Adipocyte (in vitro differentiated cells): ENCODE measurements around the gene DEDD.
A peak's percentile ranks its signal among the peaks of the same experiment; 100 is the strongest.

ENCODE experiments used
- DNase-seq: peaks from one replicate; pipeline ENCODE4 v3.0.0-alpha.2; 2015; ENCODE audit warnings: low read depth
- H3K27me3 ChIP-seq: replicated peaks from 2 replicates; pipeline ENCODE4 v1.7.0; 2013; ENCODE audit warnings: mild to moderate bottlenecking, low read length, moderate library complexity; ENCODE audit not compliant: control insufficient read depth, insufficient read depth
- H3K36me3 ChIP-seq: 2 replicates; pipeline ENCODE4 v1.7.0; 2013; ENCODE audit warnings: low read length, mild to moderate bottlenecking, moderate library complexity; ENCODE audit not compliant: control insufficient read depth, insufficient read depth, severe bottlenecking
- H3K4me1 ChIP-seq: 2 replicates; pipeline ENCODE4 v1.7.0; 2013; ENCODE audit warnings: mild to moderate bottlenecking, low read length, moderate library complexity; ENCODE audit not compliant: control insufficient read depth, insufficient read depth
- H3K4me3 ChIP-seq: 2 replicates; pipeline ENCODE4 v1.7.0; 2013; ENCODE audit warnings: mild to moderate bottlenecking, low read length, moderate library complexity
- H3K9ac ChIP-seq: 2 replicates; pipeline ENCODE4 v1.7.0; 2013; ENCODE audit warnings: mild to moderate bottlenecking, low read length, moderate library complexity
- H3K9me3 ChIP-seq: 2 replicates; pipeline ENCODE4 v1.7.0; 2013; ENCODE audit warnings: mild to moderate bottlenecking, low read length, moderate library complexity; ENCODE audit not compliant: control insufficient read depth

Gene DEDD

GRCh38 chr1:161140755-161141400 lies 8.4 kb upstream of the DEDD start:
- Histone ChIP-seq H3K4me3 (no peak overlapping the region), H3K4me1 (peaks cover 12% of the 10 kb centered on the region), H3K9ac (no peak overlapping the region), H3K36me3 (no peaks in the 10 kb centered on the region), H3K27me3 (no peaks in the 10 kb centered on the region), H3K9me3 (no peaks in the 10 kb centered on the region)
- no peak for DNase-seq

- H3K27me3 ChIP-seq: no peaks in the 10 kb centered on the region
- DNase-seq: peak; percentile 79
- no peaks in the 10 kb centered on the region for H3K36me3 ChIP-seq
- H3K9ac ChIP-seq: no peak overlapping the region
- H3K4me1 ChIP-seq: peaks cover 12% of the 10 kb centered on the region
- no peaks in the 10 kb centered on the region for H3K9me3 ChIP-seq
- H3K4me3 ChIP-seq: no peak overlapping the region
Measured at GRCh38 chr1:161139766-161140165, 7.3 kb upstream of the DEDD start.

- H3K4me3 ChIP-seq: no peak overlapping the region
- no peaks in the 10 kb centered on the region for H3K9me3 ChIP-seq
- no peaks in the 10 kb centered on the region for H3K27me3 ChIP-seq
- DNase-seq: no peak
- H3K9ac ChIP-seq: peak overlapping the region; percentile 20
- peaks cover 18% of the 10 kb centered on the region for H3K4me1 ChIP-seq
- H3K36me3 ChIP-seq: no peaks in the 10 kb centered on the region
Measured at GRCh38 chr1:161138431-161138830, 6.0 kb upstream of the DEDD start.

- H3K4me3 ChIP-seq: no peak overlapping the region
- no peaks in the 10 kb centered on the region for H3K36me3 ChIP-seq
- peaks cover 19% of the 10 kb centered on the region for H3K4me1 ChIP-seq
- no peak for DNase-seq
- no peaks in the 10 kb centered on the region for H3K9me3 ChIP-seq
- H3K27me3 ChIP-seq: no peaks in the 10 kb centered on the region
- peak overlapping the region; percentile 20 for H3K9ac ChIP-seq
Measured at GRCh38 chr1:161137881-161138280, 5.4 kb upstream of the DEDD start.

- Histone ChIP-seq H3K36me3 (peaks cover 18% of the 10 kb centered on the region), H3K27me3 (no peaks in the 10 kb centered on the region), H3K4me3 (peak overlapping the region; percentile 94), H3K4me1 (peaks cover 35% of the 10 kb centered on the region), H3K9me3 (no peaks in the 10 kb centered on the region), H3K9ac (peak overlapping the region; percentile 95)
- no peak for DNase-seq
Measured at GRCh38 chr1:161133220-161133740, 813 bp upstream of the DEDD start.

GRCh38 chr1:161131523-161132409 lies 701 bp downstream of the DEDD start:
- peaks cover 30% of the 10 kb centered on the region for H3K4me1 ChIP-seq
- peak; percentile 67 for DNase-seq

GRCh38 chr1:161130266-161130665 lies 2.2 kb downstream of the DEDD start:
- H3K4me3 ChIP-seq: peak overlapping the region; percentile 94
- H3K27me3 ChIP-seq: no peaks in the 10 kb centered on the region
- no peak for DNase-seq
- H3K36me3 ChIP-seq: peaks cover 43% of the 10 kb centered on the region
- H3K9me3 ChIP-seq: no peaks in the 10 kb centered on the region
- H3K4me1 ChIP-seq: peaks cover 30% of the 10 kb centered on the region
- peak overlapping the region; percentile 95 for H3K9ac ChIP-seq

More at GRCh38 chr1:161131523-161132409, 701 bp downstream of the DEDD start:
- Histone ChIP-seq H3K36me3 (peaks cover 33% of the 10 kb centered on the region), H3K4me3 (peak overlapping the region; percentile 94), H3K9me3 (no peaks in the 10 kb centered on the region), H3K27me3 (no peaks in the 10 kb centered on the region), H3K9ac (peak overlapping the region; percentile 95)

GRCh38 chr1:161128591-161129420 lies 3.7 kb downstream of the DEDD start:
- Histone ChIP-seq H3K27me3 (no peaks in the 10 kb centered on the region), H3K4me1 (peaks cover 27% of the 10 kb centered on the region), H3K4me3 (no peak overlapping the region), H3K9ac (no peak overlapping the region), H3K36me3 (peaks cover 53% of the 10 kb centered on the region), H3K9me3 (no peaks in the 10 kb centered on the region)
- no peak for DNase-seq

- Histone ChIP-seq H3K4me3 (no peak overlapping the region), H3K9me3 (no peaks in the 10 kb centered on the region), H3K36me3 (peaks cover 64% of the 10 kb centered on the region), H3K4me1 (peaks cover 23% of the 10 kb centered on the region), H3K27me3 (no peaks in the 10 kb centered on the region), H3K9ac (no peak overlapping the region)
- DNase-seq: no peak
Measured at GRCh38 chr1:161127649-161128048, 4.8 kb downstream of the DEDD start.

- peaks cover 70% of the 10 kb centered on the region for H3K36me3 ChIP-seq
- no peaks in the 10 kb centered on the region for H3K9me3 ChIP-seq
- H3K4me1 ChIP-seq: peaks cover 32% of the 10 kb centered on the region
- H3K27me3 ChIP-seq: no peaks in the 10 kb centered on the region
- no peak overlapping the region for H3K4me3 ChIP-seq
- no peak for DNase-seq
- H3K9ac ChIP-seq: no peak overlapping the region
Measured at GRCh38 chr1:161122967-161123366, 9.5 kb downstream of the DEDD start.

- DNase-seq: no peak
- Histone ChIP-seq H3K36me3 (peaks cover 59% of the 10 kb centered on the region), H3K9me3 (no peaks in the 10 kb centered on the region), H3K27me3 (no peaks in the 10 kb centered on the region), H3K4me3 (no peak overlapping the region), H3K9ac (no peak overlapping the region), H3K4me1 (peaks cover 30% of the 10 kb centered on the region)
Measured at GRCh38 chr1:161121834-161122233, 10.6 kb downstream of the DEDD start.
